ENCODE results near the gene IKBKE. TPM values are rescaled to one million over a fixed set of nuclear protein-coding genes. Genes with fewer than 3 reads are reported as not detected.
A peak's percentile ranks its signal among the peaks of the same experiment; 100 is the strongest.

IKBKE gene
- total RNA-seq, 1 experiment from 2014 or later = 5.1 TPM

DNA sequence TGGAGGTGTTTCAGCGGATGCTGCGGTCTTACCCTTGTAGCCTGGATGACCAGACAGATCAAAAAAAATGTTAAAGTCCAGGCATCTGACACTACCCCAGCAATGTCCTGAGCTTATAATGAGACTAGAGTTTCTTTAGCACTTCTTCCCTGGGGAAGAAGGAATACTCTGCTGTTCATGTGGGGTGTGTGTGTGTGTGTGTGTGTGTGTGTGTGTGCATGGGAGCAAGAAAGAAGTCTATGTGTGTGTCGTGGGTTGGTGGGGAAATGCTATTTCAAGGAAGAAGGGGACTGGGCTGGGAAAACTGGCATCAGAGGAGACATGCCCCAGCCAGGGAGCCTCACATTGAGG lies 34.1 kb downstream of the IKBKE start:
- CTCF ChIA-PET = interaction anchor here (1.2 to 1.3 kb wide), 3 partner anchors 14 to 131 kb away, joined by 3 to 8 read pairs (median 4); partner anchors contain the start of gene DYRK3
- Histone ChIP-seq H3K27ac (ENCODE audit: low read depth, low read length) (no peak overlapping the region), H3K4me1 (ENCODE audit: control insufficient read depth in 1 of 2, insufficient read depth in 2 of 2, low read length in 2 of 2) (peaks cover 42 to 79% of the 10 kb centered on the region in 2 experiments), H3K9ac (ENCODE audit: low read length) (peak overlapping the region; percentile 28), H4K20me1 (ENCODE audit: insufficient read depth) (no peaks in the 10 kb centered on the region), H3K36me3 (ENCODE audit: control insufficient read depth in 1 of 2, insufficient read depth in 2 of 2, low read length in 2 of 2) (no peaks in the 10 kb centered on the region), H3K9me2 (ENCODE audit: insufficient read depth) (no peaks in the 10 kb centered on the region), H3K4me2 (ENCODE audit: low read length) (peak overlapping the region; percentile 76), H3K4me3 (replicated peaks in 1 of 2; ENCODE audit: low read depth in 1 of 2, low read length in 2 of 2) (peak overlapping the region in 1 of 2 experiments; percentile 28; a peak in 2 of 4 replicates), H3K9me3 (ENCODE audit: control insufficient read depth in 1 of 2, insufficient read depth in 1 of 2, low read depth in 1 of 2, low read length in 2 of 2) (no peaks in the 10 kb centered on the region), H3K27me3 (ENCODE audit: insufficient read depth, low read length) (no peaks in the 10 kb centered on the region), H2AFZ (ENCODE audit: low read depth, low read length, poor library complexity, severe bottlenecking) (peak overlapping the region; percentile 36), H3K79me2 (ENCODE audit: insufficient read depth, low read length) (no peaks in the 10 kb centered on the region)
- RAD21 ChIA-PET (ENCODE audit: low non-redundant PET in 1 of 2, low total read pairs in 2 of 2, uncharacterized antibody in 2 of 2, unreplicated experiment in 2 of 2) = interaction anchor here (0.6 to 0.9 kb wide), 2 partner anchors 12 to 160 kb away, joined by 3 read pairs; no protein-coding TSS in a partner anchor
- POLR2A ChIA-PET = no interaction called here
- DNase-seq (ENCODE audit: low read depth, low spot score) (no peak), ATAC-seq (0 out of 2 replicates have a peak, but pooled peaks have one; percentile 1)
- no TSS peak for BruUV-seq (replicated peaks)
- no peak for TF ChIP-seq ZBTB33 (IDR thresholded peaks at IDR 0.05; ENCODE audit: extremely low read depth, insufficient replicate concordance, low read length)
- no peak for TF ChIP-seq SRF (IDR thresholded peaks at IDR 0.05; ENCODE audit: low read depth)
- no peak for TF ChIP-seq POLR2AphosphoS5 (IDR thresholded peaks at IDR 0.05; ENCODE audit: low read depth, low read length)
- TF ChIP-seq TCF7L2 (IDR thresholded peaks at IDR 0.05; ENCODE audit: borderline replicate concordance, extremely low read depth, insufficient read depth, insufficient read length) = no peak
- TF ChIP-seq SP1 (IDR thresholded peaks at IDR 0.05; ENCODE audit: low read depth) = no peak
- no peak for TF ChIP-seq CEBPB (IDR thresholded peaks at IDR 0.05; ENCODE audit: low read depth)
- TF ChIP-seq ATF3 (IDR thresholded peaks at IDR 0.05) = no peak
- no peak for TF ChIP-seq FOSL1 (IDR thresholded peaks at IDR 0.05; ENCODE audit: low read depth)
- TF ChIP-seq RAD21 (IDR thresholded peaks at IDR 0.05; ENCODE audit: low read depth) = no peak
- no peak for TF ChIP-seq CTCF (IDR thresholded peaks at IDR 0.05 in 2 of 3, conservative IDR thresholded peaks at IDR 0.05 in 1 of 3; ENCODE audit: borderline replicate concordance in 1 of 3, insufficient read depth in 1 of 3, low read depth in 2 of 3, low read length in 2 of 3)
- intact Hi-C loops (cut with micrococcal nuclease) = no loop called here
